Measurements from ENCODE around the gene PDIA3. TPM values are rescaled to one million over a fixed set of nuclear protein-coding genes. Genes with fewer than 3 reads are reported as not detected.
"Not testable (repeated sequence)": the region's sequence is repeated elsewhere in the genome, so short reads cannot be mapped to it uniquely, and the experiment has no call there.

The PDIA3 gene
- polyA plus RNA-seq, 3 donors = 624 to 664 (median 661) TPM

GRCh38 chr15:43808960-43809678, 62.9 kb downstream of the PDIA3 start:
- no peak for DNase-seq (ENCODE audit: low read depth in 3 of 3, low spot score in 2 of 3)

- DNase-seq (ENCODE audit: low read depth in 3 of 3, low spot score in 2 of 3) = not testable (repeated sequence)
Observed at GRCh38 chr15:43815064-43815463, 68.8 kb downstream of the PDIA3 start.

- DNase-seq (ENCODE audit: low read depth in 3 of 3, low spot score in 2 of 3) = no peak
Observed at GRCh38 chr15:43821505-43821904, 75.3 kb downstream of the PDIA3 start.

Other genes starting within 250 kb of the PDIA3 start
- gene MAP1A, start 228.8 kb upstream of the PDIA3 start, polyA plus RNA-seq (ENCODE audit: insufficient read length in 3 of 3) = 1 to 10 TPM; 7.5 to 8.7 (median 8.4) TPM
- gene PPIP5K1, start 156.2 kb upstream of the PDIA3 start, polyA plus RNA-seq (ENCODE audit: insufficient read length in 3 of 3) = 10 to 100 TPM; 18.6 to 23.0 (median 22.3) TPM
- gene CKMT1B, start 152.4 kb upstream of the PDIA3 start, polyA plus RNA-seq (ENCODE audit: insufficient read length in 3 of 3) = 1 to 10 TPM; 1.6 to 4.0 (median 2.6) TPM
- under 1 TPM; 0.28 to 0.59 (median 0.47) TPM for gene STRC, start 127.6 kb upstream of the PDIA3 start, polyA plus RNA-seq (ENCODE audit: insufficient read length in 3 of 3)
- gene CATSPER2, start 97.6 kb upstream of the PDIA3 start, polyA plus RNA-seq (ENCODE audit: insufficient read length in 3 of 3) = 1 to 10 TPM; 1.5 to 4.0 (median 3.6) TPM
- gene CKMT1A, start 52.6 kb upstream of the PDIA3 start, polyA plus RNA-seq (ENCODE audit: insufficient read length in 3 of 3) = 1 to 10 TPM; 1.0 to 3.8 (median 1.9) TPM
- 1 to 10 TPM; 3.9 to 4.6 (median 4.1) TPM for gene ELL3, start 30.5 kb downstream of the PDIA3 start, polyA plus RNA-seq (ENCODE audit: insufficient read length in 3 of 3)
- 100 to 1,000 TPM; 559 to 719 (median 653) TPM for gene SERF2, start 45.9 kb downstream of the PDIA3 start, polyA plus RNA-seq (ENCODE audit: insufficient read length in 3 of 3)
- under 1 TPM in 1 of 3 donors, not detected in 2; 0.23 TPM for gene SERINC4, start 53.8 kb downstream of the PDIA3 start, polyA plus RNA-seq (ENCODE audit: insufficient read length in 3 of 3)
- 10 to 100 TPM; 13.5 to 17.2 (median 16.9) TPM for gene HYPK, start 54.2 kb downstream of the PDIA3 start, polyA plus RNA-seq (ENCODE audit: insufficient read length in 3 of 3)
- gene MFAP1, start 78.3 kb downstream of the PDIA3 start, polyA plus RNA-seq (ENCODE audit: insufficient read length in 3 of 3) = 10 to 100 TPM; 74.1 to 81.8 (median 75.2) TPM
- 10 to 100 TPM; 13.3 to 19.4 (median 16.8) TPM for gene WDR76, start 80.6 kb downstream of the PDIA3 start, polyA plus RNA-seq (ENCODE audit: insufficient read length in 3 of 3)

Data from right renal cortex interstitium (tissue), 3 donors.